Ovary (tissue), 9 donors: ENCODE results near the gene C22orf15. TPM values are rescaled to one million over a fixed set of nuclear protein-coding genes. Genes with fewer than 3 reads are reported as not detected.

Experiments used
- DNase-seq, 5 donors: peaks; one replicate each; pipeline ENCODE4 v3.0.0-alpha.2; 2019 to 2020
- H3K27ac ChIP-seq, 2 donors: fragments of 200-600 bp; one replicate each; pipeline versions ENCODE4 v1.5.1 to v1.8.0; 2019 to 2022
- H3K27me3 ChIP-seq: fragments of 200-600 bp; one replicate; pipeline ENCODE4 v1.8.0; 2022
- H3K36me3 ChIP-seq: fragments of 200-600 bp; sonication (generic); one replicate; pipeline ENCODE4 v1.5.1; 2019
- H3K4me1 ChIP-seq: one replicate; pipeline ENCODE4 v1.8.1; 2013; ENCODE audit warnings: mild to moderate bottlenecking, moderate library complexity; ENCODE audit not compliant: insufficient read depth
- H3K4me3 ChIP-seq: fragments of 200-600 bp; sonication (generic); one replicate; pipeline ENCODE4 v1.5.1; 2017
- H3K9me3 ChIP-seq, 2 donors: fragments of 200-600 bp in 1 of 2; sonication (generic) in 1 of 2; one replicate each; pipeline versions ENCODE4 v1.5.1 to v1.8.1; 2013 to 2019; ENCODE audit warnings: mild to moderate bottlenecking in 1 of 2, moderate library complexity in 1 of 2
- EP300 ChIP-seq: sonication (generic); formaldehyde crosslinking; IDR thresholded peaks from one replicate; pipeline ENCODE4 v1.6.1; 2017; ENCODE audit warnings: antibody characterized with exemption
- POLR2A ChIP-seq: fragments of 450-650 bp; IDR thresholded peaks from one replicate; pipeline ENCODE4 v1.6.1; 2017; ENCODE audit warnings: antibody characterized with exemption, mild to moderate bottlenecking, moderate library complexity
- WGBS, 3 donors: extraction: QIAGEN DNeasy Blood & Tissue Kit in 1 of 3; methylation state at CpG; one replicate each; pipeline versions ENCODE4 v1.1.5 to v1.1.7; 2013 to 2017; 5-methylcytosine and 5-hydroxymethylcytosine counted together
- intact Hi-C, 4 donors: fragments of 100-400 bp; cut with DNase I; formaldehyde crosslinking; loops; one replicate each; pipeline versions ENCODE4 v1.11.0 to v1.15.1; 2022 to 2023
- polyA plus RNA-seq, 2 donors: library from polyadenylated mRNA; stranded (reverse); fragments of 200-250 nt in 1 of 2; fragments of 350-450 nt in 1 of 2; fragmentation: Illumina TruSeq in 1 of 2; extraction: RNeasy Lipid Tissue Mini Kit (QIAGEN cat#74804) in 1 of 2; gene quantifications; one replicate each; pipeline ENCODE4 v1.2.3, GENCODE V29; 2013 to 2014
- total RNA-seq, 7 donors: library from RNA; depleted of rRNA in 2 of 7; stranded (reverse); fragments of >200 nt in 2 of 7; fragmentation: NEBNext Ultra II Directional in 3 of 7; extraction: Animal tissue kit (Norgen Biotek cat#: 25700) in 3 of 7; gene quantifications; one replicate each; pipeline versions ENCODE4 v1.1.0 to v1.2.4, GENCODE V29; 2016 to 2023
- TF ChIP-seq, protein P1 (sequence below), 3 donors: fragments of 450-650 bp in 2 of 3; fragments of 200-600 bp in 1 of 3; IDR thresholded peaks; one replicate each; pipeline versions ENCODE4 v1.5.1 to v1.8.0; 2016 to 2022; ENCODE audit warnings: antibody characterized with exemption in 3 of 3, mild to moderate bottlenecking in 1 of 3
- donor health status: DM: no; HTN: no; CAD: no; lungs with moderate emphysema.
- donor health status: DM: no; HTN: no; CAD: no.
- donor health status: Bipolar disorder and iron deficiency.
- donor health status: DM: yes; HTN: yes; CAD: no.
- donor health status: DM: no; HTN: no; CAD: no.
- donor health status: DM: yes; HTN: yes; CAD: no.

The C22orf15 gene
- total and polyA plus RNA-seq, 9 donors = 0.28 to 6.5 (median 0.77) TPM

DNA sequence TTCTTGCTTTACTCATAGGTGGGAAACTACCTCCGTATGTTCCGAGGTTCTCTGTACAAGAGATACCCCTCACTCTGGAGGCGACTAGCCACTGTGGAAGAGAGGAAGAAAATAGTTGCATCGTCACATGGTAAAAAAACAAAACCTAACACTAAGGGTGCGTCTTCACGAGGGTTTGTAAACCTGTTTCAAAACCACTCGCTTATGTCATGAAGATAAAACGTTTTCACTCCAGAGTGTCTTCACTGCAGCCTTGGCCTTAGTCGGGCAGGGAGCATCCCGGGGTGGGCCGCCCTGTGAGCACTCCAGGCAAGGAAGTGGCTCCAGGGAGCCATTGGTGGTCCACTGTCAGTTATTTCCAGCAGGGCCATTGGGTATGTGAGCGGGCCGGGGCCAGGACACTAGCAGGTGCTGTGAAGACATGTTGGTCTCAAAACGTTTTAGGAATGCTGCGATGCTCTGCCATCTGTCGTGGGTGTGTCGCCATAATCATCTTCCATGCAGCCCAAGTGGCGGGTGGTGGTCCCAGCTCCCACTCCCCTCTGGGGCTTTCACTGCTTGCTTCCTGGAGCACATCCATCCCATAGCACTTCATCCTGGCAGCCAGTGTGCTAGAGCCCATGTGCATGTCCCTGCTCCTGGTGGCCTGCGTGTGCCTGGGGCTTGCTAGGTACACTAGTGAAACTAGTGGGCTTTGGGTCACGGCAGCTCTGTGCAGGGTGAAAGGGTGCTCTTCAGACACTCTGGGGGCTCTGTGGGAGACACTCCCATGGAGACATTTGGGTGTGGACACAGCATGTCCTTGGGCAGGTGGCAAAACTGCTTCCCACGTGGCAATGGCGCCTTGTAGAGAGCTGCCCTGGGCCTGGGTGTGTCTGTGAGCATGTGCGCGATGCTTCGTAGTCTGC is 29.2 kb downstream of the C22orf15 start:
- Histone ChIP-seq H3K9me3 (no peaks in the 10 kb centered on the region), H3K27me3 (no peaks in the 10 kb centered on the region), H3K4me3 (no peak overlapping the region), H3K4me1 (peaks cover 36% of the 10 kb centered on the region), H3K27ac (peak overlapping the region; percentile 3 to 63), H3K36me3 (no peaks in the 10 kb centered on the region)
- DNase-seq = peak in 2 of 5 donors; percentile 52 to 63
- TF ChIP-seq, protein P1, sequence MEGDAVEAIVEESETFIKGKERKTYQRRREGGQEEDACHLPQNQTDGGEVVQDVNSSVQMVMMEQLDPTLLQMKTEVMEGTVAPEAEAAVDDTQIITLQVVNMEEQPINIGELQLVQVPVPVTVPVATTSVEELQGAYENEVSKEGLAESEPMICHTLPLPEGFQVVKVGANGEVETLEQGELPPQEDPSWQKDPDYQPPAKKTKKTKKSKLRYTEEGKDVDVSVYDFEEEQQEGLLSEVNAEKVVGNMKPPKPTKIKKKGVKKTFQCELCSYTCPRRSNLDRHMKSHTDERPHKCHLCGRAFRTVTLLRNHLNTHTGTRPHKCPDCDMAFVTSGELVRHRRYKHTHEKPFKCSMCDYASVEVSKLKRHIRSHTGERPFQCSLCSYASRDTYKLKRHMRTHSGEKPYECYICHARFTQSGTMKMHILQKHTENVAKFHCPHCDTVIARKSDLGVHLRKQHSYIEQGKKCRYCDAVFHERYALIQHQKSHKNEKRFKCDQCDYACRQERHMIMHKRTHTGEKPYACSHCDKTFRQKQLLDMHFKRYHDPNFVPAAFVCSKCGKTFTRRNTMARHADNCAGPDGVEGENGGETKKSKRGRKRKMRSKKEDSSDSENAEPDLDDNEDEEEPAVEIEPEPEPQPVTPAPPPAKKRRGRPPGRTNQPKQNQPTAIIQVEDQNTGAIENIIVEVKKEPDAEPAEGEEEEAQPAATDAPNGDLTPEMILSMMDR (IDR thresholded peaks at IDR 0.05) = no peak
- TF ChIP-seq POLR2A (no peak), EP300 (no peak)
- WGBS, 3 donors = 44 to 59% (median 50%) methylated on average over 24 to 25 of the region's 25 CpGs
- intact Hi-C loops = no loop called here

DNA sequence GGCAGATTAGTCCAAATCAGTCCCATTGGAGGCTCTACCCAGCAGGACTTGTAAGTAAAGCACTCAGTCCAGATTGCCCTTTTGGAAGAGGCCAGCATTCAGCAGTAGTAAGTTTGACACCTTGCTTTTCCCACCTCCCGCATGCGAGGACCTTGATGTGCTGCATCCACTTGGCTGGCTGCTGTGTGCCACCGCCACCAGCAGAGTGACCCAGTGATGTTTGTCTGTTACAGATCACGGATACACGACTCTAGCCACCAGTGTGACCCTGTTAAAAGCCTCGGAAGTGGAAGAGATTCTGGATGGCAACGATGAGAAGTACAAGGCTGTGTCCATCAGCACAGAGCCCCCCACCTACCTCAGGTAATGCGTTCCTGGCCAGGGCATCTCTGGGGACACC is 30.5 kb downstream of the C22orf15 start:
- H3K9me3 ChIP-seq = no peaks in the 10 kb centered on the region

DNA sequence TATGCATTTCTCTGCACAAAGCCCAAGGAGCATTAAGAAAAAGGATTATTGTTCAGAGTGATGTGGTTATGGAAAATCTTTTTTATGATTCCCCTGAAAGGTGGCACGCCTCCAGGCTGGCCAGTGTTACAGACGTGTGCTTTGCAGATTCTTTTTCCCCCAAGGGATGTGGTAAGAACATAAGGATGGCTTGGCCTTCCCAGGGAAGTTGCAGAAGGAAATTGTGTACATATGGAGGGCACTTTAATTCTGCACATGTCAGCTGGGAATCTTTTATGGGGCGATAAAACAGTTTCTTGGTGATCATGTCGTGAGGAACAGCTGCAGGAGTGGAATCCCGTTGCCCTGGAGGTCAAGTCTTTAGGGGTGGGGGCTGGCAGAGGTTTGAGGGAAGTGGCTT is 33.7 kb downstream of the C22orf15 start:
- DNase-seq = no peak
- Histone ChIP-seq H3K4me3 (no peak overlapping the region), H3K27ac (no peak overlapping the region), H3K4me1 (peaks cover 12% of the 10 kb centered on the region), H3K27me3 (no peaks in the 10 kb centered on the region), H3K9me3 (no peaks in the 10 kb centered on the region), H3K36me3 (no peaks in the 10 kb centered on the region)
- 54 to 64% (median 63%) methylated on average over 5 of the region's 5 CpGs for WGBS, 3 donors
- intact Hi-C loops = no loop called here
- TF ChIP-seq, protein P1 (IDR thresholded peaks at IDR 0.05) = no peak
- TF ChIP-seq EP300 (no peak), POLR2A (no peak)

More for the DNA sequence above, 30.5 kb downstream of the C22orf15 start:
- peak overlapping the region in 1 of 2 donors; percentile 63 for H3K27ac ChIP-seq
- WGBS, 3 donors = 84 to 94% (median 87%) methylated on average over 8 of the region's 8 CpGs
- TF ChIP-seq, protein P1 (IDR thresholded peaks at IDR 0.05) = no peak
- no peak for TF ChIP-seq POLR2A
- no peak for TF ChIP-seq EP300
- no peaks in the 10 kb centered on the region for H3K27me3 ChIP-seq
- intact Hi-C loops = no loop called here
- no peaks in the 10 kb centered on the region for H3K36me3 ChIP-seq
- DNase-seq = no peak
- H3K4me3 ChIP-seq = no peak overlapping the region
- peaks cover 35% of the 10 kb centered on the region for H3K4me1 ChIP-seq

DNA sequence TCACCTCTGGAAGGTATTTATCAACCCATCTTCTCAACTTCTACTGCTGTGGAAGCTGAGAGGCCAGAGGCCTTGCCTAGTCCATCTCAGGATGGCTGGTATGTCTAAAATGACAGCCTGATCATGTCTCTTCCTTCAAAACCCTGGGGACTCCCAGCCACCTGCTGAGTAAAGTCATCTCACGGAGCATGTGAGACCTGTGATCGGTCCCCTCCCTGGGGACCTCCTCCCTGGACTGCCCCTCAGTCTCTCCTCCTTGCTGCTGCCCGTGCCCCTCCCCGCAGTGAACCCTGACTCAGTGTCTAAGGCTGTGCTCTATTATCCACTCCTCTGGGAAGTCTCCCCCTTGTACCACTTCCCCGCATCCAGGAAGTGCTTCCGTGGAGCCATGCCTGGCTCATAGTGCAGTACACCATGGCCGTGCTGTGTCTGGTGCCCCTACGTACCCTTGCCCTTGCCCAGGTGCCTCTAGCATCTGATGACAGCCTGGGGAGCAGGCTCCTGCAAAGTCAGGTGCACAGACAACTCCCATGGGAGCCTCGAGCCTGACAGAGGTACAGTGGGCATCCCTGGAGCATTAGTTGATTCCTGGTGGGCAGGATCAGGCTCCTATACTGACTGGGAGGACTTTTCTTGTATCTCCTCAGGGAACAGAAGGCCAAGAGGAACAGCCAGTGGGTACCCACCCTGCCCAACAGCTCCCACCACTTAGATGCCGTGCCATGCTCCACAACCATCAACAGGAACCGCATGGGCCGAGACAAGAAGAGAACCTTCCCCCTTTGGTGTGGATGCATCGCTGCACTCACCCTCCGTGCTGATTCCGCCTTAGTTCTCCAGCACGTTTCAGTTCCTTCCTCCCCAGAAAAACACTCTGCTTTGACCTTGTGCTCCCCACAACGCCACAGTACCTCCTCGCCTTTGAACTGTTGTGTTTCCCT is 37.8 kb downstream of the C22orf15 start:
- Histone ChIP-seq H3K27ac (no peak overlapping the region), H3K36me3 (no peaks in the 10 kb centered on the region), H3K9me3 (no peaks in the 10 kb centered on the region), H3K4me1 (peaks cover 2% of the 10 kb centered on the region), H3K27me3 (no peaks in the 10 kb centered on the region), H3K4me3 (no peak overlapping the region)
- TF ChIP-seq POLR2A (no peak), EP300 (no peak)
- TF ChIP-seq, protein P1 (IDR thresholded peaks at IDR 0.05) = no peak
- intact Hi-C loops = no loop called here
- WGBS, 3 donors = 90 to 92% (median 90%) methylated on average over 18 of the region's 18 CpGs
- no peak for DNase-seq
